ENCODE data around the gene NFIX. TPM values are rescaled to one million over a fixed set of nuclear protein-coding genes. Genes with fewer than 3 reads are reported as not detected.
"Not testable (repeated sequence)": the region's sequence is repeated elsewhere in the genome, so short reads cannot be mapped to it uniquely, and the experiment has no call there.

Gene NFIX
- total RNA-seq, 2 experiments from 2014 or later = 3.0 to 3.3 TPM

DNA sequence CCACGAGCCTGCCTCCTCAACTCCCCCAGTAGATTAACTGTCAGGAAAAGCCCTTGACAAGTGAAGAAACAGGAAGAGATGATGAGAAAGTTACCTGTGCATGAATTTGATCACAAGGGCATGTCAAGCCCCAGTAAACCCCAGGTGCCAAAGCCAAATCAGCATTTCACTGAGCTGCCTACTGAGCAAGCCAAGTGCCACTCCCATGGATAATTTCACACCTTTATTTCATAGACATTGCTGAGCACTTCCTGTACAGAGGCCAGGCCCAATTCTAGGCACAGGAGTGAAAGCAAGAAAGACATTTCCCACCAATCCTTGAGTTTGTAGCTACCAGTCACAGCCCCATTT is 40.7 kb upstream of the NFIX start:
- CTCF ChIA-PET = interaction anchor here (0.6 to 5.5 kb wide), 2 partner anchors 10 to 1804 kb away, joined by 5 to 30 read pairs; no protein-coding TSS in a partner anchor

DNA sequence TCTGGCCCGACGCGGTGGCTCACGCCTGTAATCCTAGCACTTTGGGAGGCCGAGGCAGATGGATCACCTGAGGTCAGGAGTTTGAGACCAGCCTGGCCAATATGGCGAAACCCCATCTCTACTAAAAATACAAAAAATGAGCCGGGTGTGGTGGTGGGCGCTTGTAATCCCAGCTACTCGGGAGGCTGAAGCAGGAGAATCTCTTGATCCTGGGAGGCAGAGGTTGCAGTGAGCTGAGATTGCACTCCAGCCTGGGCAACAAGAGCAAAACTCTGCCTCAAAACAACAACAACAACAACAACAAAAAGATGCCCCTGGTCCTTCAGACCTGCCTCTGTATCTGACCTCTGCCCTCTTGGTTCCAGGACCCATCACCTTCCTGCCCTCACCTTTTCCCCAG is 39.7 kb upstream of the NFIX start:
- Histone ChIP-seq H3K4me1 (ENCODE audit: insufficient read depth, low read length) (peaks cover 38% of the 10 kb centered on the region), H3K36me3 (ENCODE audit: insufficient read depth, low read length) (peaks cover 37% of the 10 kb centered on the region), H3K27ac (ENCODE audit: low read depth in 1 of 2, low read length in 2 of 2) (peak overlapping the region in 1 of 2 donors; percentile 36)
- POLR2A ChIA-PET = interaction anchor here (1.8 to 2.4 kb wide), 2 partner anchors 10 kb away, joined by 6 to 9 read pairs; partner anchors contain the start of gene RAD23A
- H3K9me3 Mint-ChIP-seq; intact Hi-C loops (cut with DNase I, micrococcal nuclease); DNase-seq; H3K27me3 ChIP-seq (ENCODE audit: control insufficient read depth in 1 of 2, insufficient read depth in 2 of 2, low read length in 2 of 2); ATAC-seq (ENCODE audit: poor library complexity); H3K27me3 Mint-ChIP-seq; H3K4me3 ChIP-seq (ENCODE audit: low read length); H3K9me3 ChIP-seq (ENCODE audit: control insufficient read depth in 1 of 2, insufficient read depth in 1 of 2, low read length in 2 of 2): not testable (repeated sequence)
- Mint-ChIP-seq H3K4me1 (ENCODE audit: low read depth) (peaks cover 19% of the 10 kb centered on the region), H3K4me3 (peak overlapping the region; percentile 84), H3K27ac (peak overlapping the region; percentile 88), H3K36me3 (ENCODE audit: low read depth) (peaks cover 45% of the 10 kb centered on the region)
- CTCF ChIA-PET = interaction anchor here (5.5 kb wide), 1 partner anchor 9 kb away, joined by 30 read pairs; no protein-coding TSS in a partner anchor

More for the DNA sequence above, 40.7 kb upstream of the NFIX start:
- peaks cover 55% of the 10 kb centered on the region for H3K36me3 Mint-ChIP-seq (ENCODE audit: low read depth)
- TF ChIP-seq, protein P1, sequence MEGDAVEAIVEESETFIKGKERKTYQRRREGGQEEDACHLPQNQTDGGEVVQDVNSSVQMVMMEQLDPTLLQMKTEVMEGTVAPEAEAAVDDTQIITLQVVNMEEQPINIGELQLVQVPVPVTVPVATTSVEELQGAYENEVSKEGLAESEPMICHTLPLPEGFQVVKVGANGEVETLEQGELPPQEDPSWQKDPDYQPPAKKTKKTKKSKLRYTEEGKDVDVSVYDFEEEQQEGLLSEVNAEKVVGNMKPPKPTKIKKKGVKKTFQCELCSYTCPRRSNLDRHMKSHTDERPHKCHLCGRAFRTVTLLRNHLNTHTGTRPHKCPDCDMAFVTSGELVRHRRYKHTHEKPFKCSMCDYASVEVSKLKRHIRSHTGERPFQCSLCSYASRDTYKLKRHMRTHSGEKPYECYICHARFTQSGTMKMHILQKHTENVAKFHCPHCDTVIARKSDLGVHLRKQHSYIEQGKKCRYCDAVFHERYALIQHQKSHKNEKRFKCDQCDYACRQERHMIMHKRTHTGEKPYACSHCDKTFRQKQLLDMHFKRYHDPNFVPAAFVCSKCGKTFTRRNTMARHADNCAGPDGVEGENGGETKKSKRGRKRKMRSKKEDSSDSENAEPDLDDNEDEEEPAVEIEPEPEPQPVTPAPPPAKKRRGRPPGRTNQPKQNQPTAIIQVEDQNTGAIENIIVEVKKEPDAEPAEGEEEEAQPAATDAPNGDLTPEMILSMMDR (IDR thresholded peaks at IDR 0.05) = no peak
- Histone ChIP-seq H3K9me3 (ENCODE audit: control insufficient read depth in 1 of 2, insufficient read depth in 1 of 2, low read length in 2 of 2) (no peaks in the 10 kb centered on the region), H3K4me1 (ENCODE audit: insufficient read depth, low read length) (peaks cover 38% of the 10 kb centered on the region), H3K27ac (ENCODE audit: low read depth in 1 of 2, low read length in 2 of 2) (no peak overlapping the region), H3K4me3 (ENCODE audit: low read length) (no peak overlapping the region), H3K36me3 (ENCODE audit: insufficient read depth, low read length) (peaks cover 45% of the 10 kb centered on the region), H3K27me3 (ENCODE audit: control insufficient read depth in 1 of 2, insufficient read depth in 2 of 2, low read length in 2 of 2) (no peaks in the 10 kb centered on the region)
- intact Hi-C loops (cut with DNase I, micrococcal nuclease) = no loop called here
- H3K4me1 Mint-ChIP-seq (ENCODE audit: low read depth) = peaks cover 23% of the 10 kb centered on the region
- no peak for DNase-seq
- POLR2A ChIA-PET = interaction anchor here (0.9 to 2.4 kb wide), 3 partner anchors 11 to 150 kb away, joined by 4 to 9 read pairs (median 6); partner anchors contain the start of gene GCDH
- ATAC-seq (ENCODE audit: poor library complexity) = no peak
- H3K27ac Mint-ChIP-seq = peak overlapping the region; percentile 36
- H3K27me3 Mint-ChIP-seq = no peaks in the 10 kb centered on the region
- peak overlapping the region; percentile 46 for H3K4me3 Mint-ChIP-seq
- H3K9me3 Mint-ChIP-seq = no peaks in the 10 kb centered on the region

DNA sequence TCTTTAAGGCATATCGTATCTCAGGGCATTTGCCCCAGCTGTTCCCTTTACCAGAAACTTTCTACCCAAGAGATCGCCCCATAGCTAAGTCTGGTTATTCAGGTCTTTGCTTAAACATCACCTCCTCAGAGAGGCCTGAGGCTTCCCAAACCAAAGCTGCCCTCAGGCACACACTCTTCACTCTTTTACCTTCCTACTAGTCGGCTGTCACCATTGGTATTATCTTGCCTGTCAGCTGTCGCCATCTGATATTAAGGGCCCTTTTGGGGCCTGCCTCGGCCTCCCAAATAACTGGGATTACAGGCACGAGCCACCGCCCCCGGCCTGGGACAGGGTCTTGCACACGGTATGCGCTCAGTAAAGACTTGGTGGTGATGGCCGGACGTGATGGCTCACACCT is 39.3 kb upstream of the NFIX start:
- peak overlapping the region in 1 of 2 donors; percentile 62 for H3K27ac ChIP-seq (ENCODE audit: low read depth in 1 of 2, low read length in 2 of 2)
- ChIA-PET CTCF (interaction anchor here (5.5 kb wide), 1 partner anchor 9 kb away, joined by 30 read pairs; no protein-coding TSS in a partner anchor), POLR2A (interaction anchor here (1.1 to 2.4 kb wide), 4 partner anchors 9 to 65 kb away, joined by 6 to 11 read pairs (median 8); partner anchors contain the start of genes CALR, GCDH and RAD23A)
- peaks cover 41% of the 10 kb centered on the region for H3K36me3 Mint-ChIP-seq (ENCODE audit: low read depth)
- no peaks in the 10 kb centered on the region for H3K9me3 ChIP-seq (ENCODE audit: control insufficient read depth in 1 of 2, insufficient read depth in 1 of 2, low read length in 2 of 2)
- intact Hi-C loops (cut with DNase I, micrococcal nuclease) = loop anchor here in 1 of 2 experiments (2.0 kb wide), 1 partner anchor 65 kb away; the partner anchor contains the start of gene GCDH
- H3K4me1 Mint-ChIP-seq (ENCODE audit: low read depth) = peaks cover 19% of the 10 kb centered on the region
- H3K27me3 Mint-ChIP-seq = no peaks in the 10 kb centered on the region
- DNase-seq (no peak), ATAC-seq (ENCODE audit: poor library complexity) (no peak)
- H3K27ac Mint-ChIP-seq = peak overlapping the region; percentile 88
- H3K4me3 Mint-ChIP-seq = peak overlapping the region; percentile 84
- H3K4me3 ChIP-seq (ENCODE audit: low read length) = peak overlapping the region; percentile 91
- H3K9me3 Mint-ChIP-seq = no peaks in the 10 kb centered on the region
- H3K4me1 ChIP-seq (ENCODE audit: insufficient read depth, low read length) = peaks cover 38% of the 10 kb centered on the region
- TF ChIP-seq, protein P1 (IDR thresholded peaks at IDR 0.05) = no peak
- peaks cover 36% of the 10 kb centered on the region for H3K36me3 ChIP-seq (ENCODE audit: insufficient read depth, low read length)
- H3K27me3 ChIP-seq (ENCODE audit: control insufficient read depth in 1 of 2, insufficient read depth in 2 of 2, low read length in 2 of 2) = no peaks in the 10 kb centered on the region
